PC-9 (cell line): ENCODE measurements around the gene BAG1. TPM values are rescaled to one million over a fixed set of nuclear protein-coding genes. Genes with fewer than 3 reads are reported as not detected.

Experiments used
- BruUV-seq: library from RNA; stranded (reverse); fragments of 400-500 nt; replicated peaks from 2 replicates; lab custom pipeline; 2021; lab: Mats Ljungman, UMichigan
- CTCF ChIA-PET: fragments of 300-600 bp; sonication (Branson Sonifier 250); formaldehyde crosslinking; loops from one replicate; lab custom pipeline; 2022; ENCODE audit warnings: antibody characterized with exemption; lab: Charles Lee
- POLR2A ChIA-PET: fragments of 300-600 bp; sonication (Branson Sonifier 250); formaldehyde crosslinking; loops from one replicate; lab custom pipeline; 2022; ENCODE audit warnings: antibody characterized with exemption; ENCODE audit not compliant: unreplicated experiment; lab: Charles Lee
- DNase-seq, 2 experiments: peaks; one replicate each; pipeline versions ENCODE4 v3.0.0 to v3.0.0-alpha.2; 2015 to 2022; ENCODE audit warnings: mixed read lengths in 1 of 2
- H2AFZ ChIP-seq: fragments of 200-600 bp; sonication (generic); 2 replicates; pipeline ENCODE4 v1.8.1; 2017; ENCODE audit warnings: antibody characterized with exemption
- H3F3A ChIP-seq: fragments of 200-600 bp; sonication (generic); 2 replicates; pipeline ENCODE4 v1.8.1; 2017; ENCODE audit warnings: antibody characterized with exemption, mild to moderate bottlenecking, low read depth; ENCODE audit not compliant: insufficient read depth
- H3K27ac ChIP-seq: fragments of 200-600 bp; sonication (generic); 2 replicates; pipeline ENCODE4 v1.6.1; 2016; ENCODE audit warnings: mixed run types
- H3K27me3 ChIP-seq: fragments of 200-600 bp; sonication (generic); 2 replicates; pipeline ENCODE4 v1.6.1; 2016; ENCODE audit warnings: low read depth, mixed run types; ENCODE audit not compliant: insufficient read depth
- H3K36me3 ChIP-seq: fragments of 200-600 bp; sonication (generic); 2 replicates; pipeline ENCODE4 v1.6.1; 2016; ENCODE audit warnings: low read depth, mixed run types
- H3K4me1 ChIP-seq: fragments of 200-600 bp; sonication (generic); replicated peaks from 2 replicates; pipeline ENCODE4 v1.6.1; 2016; ENCODE audit warnings: mixed run types; ENCODE audit not compliant: insufficient read depth
- H3K4me2 ChIP-seq: fragments of 200-600 bp; sonication (generic); 2 replicates; pipeline ENCODE4 v1.6.1; 2017; ENCODE audit warnings: mixed run types
- H3K4me3 ChIP-seq: fragments of 200-600 bp; sonication (generic); 2 replicates; pipeline ENCODE4 v1.6.1; 2016; ENCODE audit warnings: mixed run types
- H3K79me2 ChIP-seq: fragments of 200-600 bp; sonication (generic); 2 replicates; pipeline ENCODE4 v1.6.1; 2017; ENCODE audit warnings: low read depth, mixed run types
- H3K9me2 ChIP-seq: fragments of 200-600 bp; sonication (generic); 2 replicates; pipeline ENCODE4 v1.8.1; 2017; ENCODE audit warnings: mild to moderate bottlenecking; ENCODE audit not compliant: insufficient read depth
- H3K9me3 ChIP-seq: fragments of 200-600 bp; sonication (generic); 2 replicates; pipeline ENCODE4 v1.8.1; 2016; ENCODE audit warnings: low read depth; ENCODE audit not compliant: insufficient read depth
- H4K20me1 ChIP-seq: fragments of 200-600 bp; sonication (generic); 2 replicates; pipeline ENCODE4 v1.8.1; 2017; ENCODE audit not compliant: insufficient read depth
- EZH2 ChIP-seq: fragments of 200-600 bp; sonication (generic); IDR thresholded peaks from 2 replicates; pipeline ENCODE4 v1.8.0; 2017; ENCODE audit warnings: antibody characterized with exemption, low read depth
- intact Hi-C: fragments of 100-400 bp; cut with micrococcal nuclease; formaldehyde crosslinking; loops from one replicate; pipeline ENCODE4 v1.10.0; 2022; ENCODE audit not compliant: unreplicated experiment
- total RNA-seq: library from RNA; stranded (reverse); gene quantifications from 2 replicates; pipeline ENCODE4 v1.2.3, GENCODE V29; 2021
- TF ChIP-seq, protein P1 (sequence below): fragments of 200-600 bp; sonication (generic); conservative IDR thresholded peaks from 2 replicates; pipeline ENCODE4 v1.6.1; 2017; ENCODE audit warnings: mixed run types, antibody characterized with exemption, mild to moderate bottlenecking, moderate library complexity

BAG1 gene
- total RNA-seq, 1 experiment from 2014 or later: 21.9 TPM

- CTCF ChIA-PET: no interaction called here
- H3K9me3 ChIP-seq: no peaks in the 10 kb centered on the region
- no peak overlapping the region for H3K4me3 ChIP-seq
- H3F3A ChIP-seq: no peaks in the 10 kb centered on the region
- POLR2A ChIA-PET: interaction anchor here (0.5 kb wide), 1 partner anchor 47 kb away, joined by 3 read pairs; no protein-coding TSS in a partner anchor
- no TSS peak for BruUV-seq
- no peak for TF ChIP-seq EZH2
- TF ChIP-seq, protein P1, sequence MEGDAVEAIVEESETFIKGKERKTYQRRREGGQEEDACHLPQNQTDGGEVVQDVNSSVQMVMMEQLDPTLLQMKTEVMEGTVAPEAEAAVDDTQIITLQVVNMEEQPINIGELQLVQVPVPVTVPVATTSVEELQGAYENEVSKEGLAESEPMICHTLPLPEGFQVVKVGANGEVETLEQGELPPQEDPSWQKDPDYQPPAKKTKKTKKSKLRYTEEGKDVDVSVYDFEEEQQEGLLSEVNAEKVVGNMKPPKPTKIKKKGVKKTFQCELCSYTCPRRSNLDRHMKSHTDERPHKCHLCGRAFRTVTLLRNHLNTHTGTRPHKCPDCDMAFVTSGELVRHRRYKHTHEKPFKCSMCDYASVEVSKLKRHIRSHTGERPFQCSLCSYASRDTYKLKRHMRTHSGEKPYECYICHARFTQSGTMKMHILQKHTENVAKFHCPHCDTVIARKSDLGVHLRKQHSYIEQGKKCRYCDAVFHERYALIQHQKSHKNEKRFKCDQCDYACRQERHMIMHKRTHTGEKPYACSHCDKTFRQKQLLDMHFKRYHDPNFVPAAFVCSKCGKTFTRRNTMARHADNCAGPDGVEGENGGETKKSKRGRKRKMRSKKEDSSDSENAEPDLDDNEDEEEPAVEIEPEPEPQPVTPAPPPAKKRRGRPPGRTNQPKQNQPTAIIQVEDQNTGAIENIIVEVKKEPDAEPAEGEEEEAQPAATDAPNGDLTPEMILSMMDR: no peak
- peaks cover 5% of the 10 kb centered on the region; the same call in 1 of the 2 replicates for H3K36me3 ChIP-seq
- no peaks in the 10 kb centered on the region for H3K79me2 ChIP-seq
- no peaks in the 10 kb centered on the region for H3K9me2 ChIP-seq
- H2AFZ ChIP-seq: no peak overlapping the region
- no peak overlapping the region for H3K27ac ChIP-seq
- no peak overlapping the region for H3K4me2 ChIP-seq
- H3K27me3 ChIP-seq: no peaks in the 10 kb centered on the region
- intact Hi-C loops: no loop called here
- DNase-seq: no peak
- H3K4me1 ChIP-seq: no peaks in the 10 kb centered on the region
- no peaks in the 10 kb centered on the region for H4K20me1 ChIP-seq
Measured at GRCh38 chr9:33273266-33273971, 8.9 kb upstream of the BAG1 start.

- Histone ChIP-seq H2AFZ (no peak overlapping the region), H3K4me3 (no peak overlapping the region), H3F3A (no peaks in the 10 kb centered on the region), H3K9me3 (no peaks in the 10 kb centered on the region), H3K4me2 (no peak overlapping the region), H4K20me1 (no peaks in the 10 kb centered on the region), H3K9me2 (no peaks in the 10 kb centered on the region), H3K36me3 (peaks cover 5% of the 10 kb centered on the region; the same call in 1 of the 2 replicates), H3K27me3 (no peaks in the 10 kb centered on the region), H3K27ac (no peak overlapping the region), H3K79me2 (no peaks in the 10 kb centered on the region), H3K4me1 (no peaks in the 10 kb centered on the region)
- BruUV-seq: no TSS peak
- intact Hi-C loops: no loop called here
- TF ChIP-seq, protein P1: no peak
- TF ChIP-seq EZH2: no peak
- ChIA-PET POLR2A (no interaction called here), CTCF (no interaction called here)
- no peak for DNase-seq
Measured at GRCh38 chr9:33272061-33272460, 7.6 kb upstream of the BAG1 start.

DNA sequence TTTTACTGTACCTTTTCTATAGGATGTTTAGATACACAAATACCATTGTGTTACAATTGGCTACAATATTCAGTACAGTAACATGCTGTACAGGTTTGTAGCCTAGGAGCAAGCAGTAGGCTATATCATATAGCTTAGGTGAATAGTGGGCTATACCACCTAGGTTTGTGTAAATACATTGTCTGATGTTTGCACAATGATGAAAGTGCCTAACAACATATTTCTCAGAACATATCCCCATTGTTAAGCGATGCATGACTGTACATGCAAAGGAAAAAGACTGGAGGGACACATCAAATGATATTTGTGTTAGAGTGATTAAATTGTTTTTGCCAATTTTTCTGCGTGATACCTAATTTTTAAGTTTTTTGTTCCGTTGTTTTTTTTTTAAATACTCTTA lies 5.6 kb upstream of the BAG1 start:
- Histone ChIP-seq H3K79me2 (peaks cover 9% of the 10 kb centered on the region), H4K20me1 (no peaks in the 10 kb centered on the region), H3F3A (no peaks in the 10 kb centered on the region), H3K4me3 (no peak overlapping the region), H3K27ac (no peak overlapping the region), H3K9me3 (no peaks in the 10 kb centered on the region), H2AFZ (no peak overlapping the region), H3K27me3 (no peaks in the 10 kb centered on the region), H3K4me2 (no peak overlapping the region), H3K9me2 (no peaks in the 10 kb centered on the region), H3K36me3 (peaks cover 5% of the 10 kb centered on the region; the same call in 1 of the 2 replicates), H3K4me1 (peaks cover 7% of the 10 kb centered on the region; the same call in 1 of the 2 replicates)
- POLR2A ChIA-PET: no interaction called here
- no TSS peak for BruUV-seq
- intact Hi-C loops: no loop called here
- TF ChIP-seq EZH2: no peak
- TF ChIP-seq, protein P1: no peak
- DNase-seq: no peak
- CTCF ChIA-PET: no interaction called here
